Activated T-cell treated with anti-CD3 and anti-CD28 coated beads, Interleukin-2, amount 50 U/mL, for 4 hours (primary cell): ENCODE results near the gene MRPS9. TPM values are rescaled to one million over a fixed set of nuclear protein-coding genes. Genes with fewer than 3 reads are reported as not detected.

Experiments
- ATAC-seq, 2 donors: fragments of 200-7000 bp; cut with Tn5 transposase; one replicate each; pipeline ENCODE4 v1.10.0; 2021
- DNase-seq: peaks from one replicate; pipeline ENCODE4 v3.0.0-alpha.2; 2020
- H3K27me3 Mint-ChIP-seq: one replicate; pipeline ENCODE4 v1.8.0; 2021; ENCODE audit warnings: low read depth, mixed read lengths
- H3K36me3 Mint-ChIP-seq: one replicate; pipeline ENCODE4 v1.8.0; 2022; ENCODE audit warnings: mixed read lengths; ENCODE audit not compliant: insufficient read depth
- H3K4me1 Mint-ChIP-seq: one replicate; pipeline ENCODE4 v1.8.0; 2021; ENCODE audit warnings: low read depth, mixed read lengths
- H3K4me3 Mint-ChIP-seq: one replicate; pipeline ENCODE4 v1.8.0; 2021; ENCODE audit warnings: mild to moderate bottlenecking, moderate library complexity, mixed read lengths
- H3K9me3 Mint-ChIP-seq: one replicate; pipeline ENCODE4 v1.8.0; 2021; ENCODE audit warnings: mixed read lengths
- total RNA-seq, 3 donors: library from RNA; stranded (reverse); gene quantifications; one replicate each; pipeline ENCODE4 v1.2.1, GENCODE V29; 2021

The MRPS9 gene
- total RNA-seq, 3 donors from 2014 or later = 45.0 to 49.2 (median 46.2) TPM

GRCh38 chr2:105068387-105068786 is 30.5 kb downstream of the MRPS9 start:
- H3K4me3 Mint-ChIP-seq = no peak overlapping the region
- no peaks in the 10 kb centered on the region for H3K9me3 Mint-ChIP-seq
- no peaks in the 10 kb centered on the region for H3K27me3 Mint-ChIP-seq
- ATAC-seq (no peak), DNase-seq (no peak)
- H3K36me3 Mint-ChIP-seq = peaks cover 25% of the 10 kb centered on the region
- peaks cover 22% of the 10 kb centered on the region for H3K4me1 Mint-ChIP-seq

GRCh38 chr2:105068875-105069274 is 31.0 kb downstream of the MRPS9 start:
- peaks cover 22% of the 10 kb centered on the region for H3K4me1 Mint-ChIP-seq
- no peak for ATAC-seq
- no peaks in the 10 kb centered on the region for H3K27me3 Mint-ChIP-seq
- H3K4me3 Mint-ChIP-seq = no peak overlapping the region
- H3K36me3 Mint-ChIP-seq = peaks cover 24% of the 10 kb centered on the region
- no peaks in the 10 kb centered on the region for H3K9me3 Mint-ChIP-seq
- no peak for DNase-seq

- no peak for DNase-seq
- Mint-ChIP-seq H3K27me3 (no peaks in the 10 kb centered on the region), H3K9me3 (no peaks in the 10 kb centered on the region), H3K4me1 (peaks cover 22% of the 10 kb centered on the region), H3K4me3 (no peak overlapping the region), H3K36me3 (peaks cover 30% of the 10 kb centered on the region)
- peak in 1 of 2 donors; percentile 21 for ATAC-seq
These were observed 32.4 kb downstream of the MRPS9 start for GRCh38 chr2:105070010-105070865.

GRCh38 chr2:105071379-105071778 is 33.5 kb downstream of the MRPS9 start:
- Mint-ChIP-seq H3K9me3 (no peaks in the 10 kb centered on the region), H3K4me3 (no peak overlapping the region), H3K36me3 (peaks cover 36% of the 10 kb centered on the region), H3K27me3 (no peaks in the 10 kb centered on the region), H3K4me1 (peaks cover 18% of the 10 kb centered on the region)
- ATAC-seq (no peak), DNase-seq (no peak)

GRCh38 chr2:105072039-105072438 is 34.2 kb downstream of the MRPS9 start:
- Mint-ChIP-seq H3K4me1 (peaks cover 18% of the 10 kb centered on the region), H3K4me3 (no peak overlapping the region), H3K9me3 (no peaks in the 10 kb centered on the region), H3K27me3 (no peaks in the 10 kb centered on the region), H3K36me3 (peaks cover 35% of the 10 kb centered on the region)
- ATAC-seq (peak in 1 of 2 donors; percentile 58), DNase-seq (no peak)

- no peak for DNase-seq
- Mint-ChIP-seq H3K36me3 (peaks cover 38% of the 10 kb centered on the region), H3K4me3 (no peak overlapping the region), H3K9me3 (no peaks in the 10 kb centered on the region), H3K4me1 (peaks cover 16% of the 10 kb centered on the region), H3K27me3 (no peaks in the 10 kb centered on the region)
- ATAC-seq = no peak
These were observed 35.7 kb downstream of the MRPS9 start for GRCh38 chr2:105073591-105073990.

- ATAC-seq (no peak), DNase-seq (no peak)
- H3K4me3 Mint-ChIP-seq = no peak overlapping the region
- H3K9me3 Mint-ChIP-seq = no peaks in the 10 kb centered on the region
- H3K4me1 Mint-ChIP-seq = peaks cover 9% of the 10 kb centered on the region
- peaks cover 34% of the 10 kb centered on the region for H3K36me3 Mint-ChIP-seq
- no peaks in the 10 kb centered on the region for H3K27me3 Mint-ChIP-seq
These were observed 38.3 kb downstream of the MRPS9 start for GRCh38 chr2:105076121-105076520.

GRCh38 chr2:105078906-105079495 is 41.1 kb downstream of the MRPS9 start:
- Mint-ChIP-seq H3K27me3 (no peaks in the 10 kb centered on the region), H3K4me3 (no peak overlapping the region), H3K4me1 (peaks cover 3% of the 10 kb centered on the region), H3K9me3 (no peaks in the 10 kb centered on the region), H3K36me3 (peaks cover 39% of the 10 kb centered on the region)
- DNase-seq (no peak), ATAC-seq (no peak)

- no peak overlapping the region for H3K4me3 Mint-ChIP-seq
- H3K36me3 Mint-ChIP-seq = peaks cover 33% of the 10 kb centered on the region
- peaks cover 1% of the 10 kb centered on the region for H3K4me1 Mint-ChIP-seq
- DNase-seq (no peak), ATAC-seq (no peak)
- H3K27me3 Mint-ChIP-seq = no peaks in the 10 kb centered on the region
- H3K9me3 Mint-ChIP-seq = no peaks in the 10 kb centered on the region
These were observed 42.6 kb downstream of the MRPS9 start for GRCh38 chr2:105080461-105080860.

- peaks cover 3% of the 10 kb centered on the region for H3K4me1 Mint-ChIP-seq
- H3K9me3 Mint-ChIP-seq = no peaks in the 10 kb centered on the region
- no peak for DNase-seq
- H3K4me3 Mint-ChIP-seq = no peak overlapping the region
- peaks cover 30% of the 10 kb centered on the region for H3K36me3 Mint-ChIP-seq
- no peak for ATAC-seq
- no peaks in the 10 kb centered on the region for H3K27me3 Mint-ChIP-seq
These were observed 43.2 kb downstream of the MRPS9 start for GRCh38 chr2:105081006-105081601.

- Mint-ChIP-seq H3K9me3 (no peaks in the 10 kb centered on the region), H3K4me1 (peaks cover 13% of the 10 kb centered on the region), H3K4me3 (no peak overlapping the region), H3K27me3 (no peaks in the 10 kb centered on the region), H3K36me3 (peaks cover 26% of the 10 kb centered on the region)
- ATAC-seq (no peak), DNase-seq (no peak)
These were observed 44.2 kb downstream of the MRPS9 start for GRCh38 chr2:105082107-105082506.

- Mint-ChIP-seq H3K9me3 (no peaks in the 10 kb centered on the region), H3K27me3 (no peaks in the 10 kb centered on the region), H3K4me1 (peaks cover 20% of the 10 kb centered on the region), H3K4me3 (no peak overlapping the region), H3K36me3 (peaks cover 18% of the 10 kb centered on the region)
- ATAC-seq (no peak), DNase-seq (no peak)
These were observed 47.7 kb downstream of the MRPS9 start for GRCh38 chr2:105085525-105085924.

GRCh38 chr2:105087273-105087672 is 49.4 kb downstream of the MRPS9 start:
- Mint-ChIP-seq H3K27me3 (no peaks in the 10 kb centered on the region), H3K4me1 (peaks cover 20% of the 10 kb centered on the region), H3K9me3 (no peaks in the 10 kb centered on the region), H3K36me3 (peaks cover 17% of the 10 kb centered on the region), H3K4me3 (no peak overlapping the region)
- DNase-seq = no peak
- ATAC-seq = no peak

GRCh38 chr2:105090091-105090490 is 52.2 kb downstream of the MRPS9 start:
- Mint-ChIP-seq H3K4me1 (peaks cover 20% of the 10 kb centered on the region), H3K27me3 (no peaks in the 10 kb centered on the region), H3K36me3 (peaks cover 21% of the 10 kb centered on the region), H3K9me3 (no peaks in the 10 kb centered on the region), H3K4me3 (no peak overlapping the region)
- DNase-seq = no peak
- ATAC-seq = no peak

GRCh38 chr2:105092797-105093196 is 54.9 kb downstream of the MRPS9 start:
- H3K4me3 Mint-ChIP-seq = no peak overlapping the region
- no peaks in the 10 kb centered on the region for H3K9me3 Mint-ChIP-seq
- H3K4me1 Mint-ChIP-seq = peaks cover under 1% of the 10 kb centered on the region
- no peaks in the 10 kb centered on the region for H3K27me3 Mint-ChIP-seq
- H3K36me3 Mint-ChIP-seq = peaks cover 29% of the 10 kb centered on the region
- no peak for DNase-seq
- ATAC-seq = no peak
